ENCODE measurements around the gene PARD3B.

Gene PARD3B

GRCh38 chr2:204931562-204931961 lies 386.3 kb downstream of the PARD3B start:
- no peak for TF ChIP-seq CTCF (IDR thresholded peaks at IDR 0.05; ENCODE audit: low read length, missing control alignments)
- DNase-seq (ENCODE audit: low read depth): no peak
- no peak overlapping the region for H3K4me3 ChIP-seq (replicated peaks; ENCODE audit: low read depth, low read length)

- no peak for DNase-seq (ENCODE audit: low read depth)
- no peak for TF ChIP-seq CTCF (IDR thresholded peaks at IDR 0.05; ENCODE audit: low read length, missing control alignments)
- H3K4me3 ChIP-seq (replicated peaks; ENCODE audit: low read depth, low read length): no peak overlapping the region
These were observed 388.6 kb downstream of the PARD3B start for GRCh38 chr2:204933735-204934374.

GRCh38 chr2:204944927-204945326 lies 399.7 kb downstream of the PARD3B start:
- no peak for DNase-seq (ENCODE audit: low read depth)
- TF ChIP-seq CTCF (IDR thresholded peaks at IDR 0.05; ENCODE audit: low read length, missing control alignments): no peak
- no peak overlapping the region for H3K4me3 ChIP-seq (replicated peaks; ENCODE audit: low read depth, low read length)

GRCh38 chr2:204945376-204945775 lies 400.1 kb downstream of the PARD3B start:
- no peak for TF ChIP-seq CTCF (IDR thresholded peaks at IDR 0.05; ENCODE audit: low read length, missing control alignments)
- no peak overlapping the region for H3K4me3 ChIP-seq (replicated peaks; ENCODE audit: low read depth, low read length)
- no peak for DNase-seq (ENCODE audit: low read depth)

GRCh38 chr2:204946892-204947291 lies 401.6 kb downstream of the PARD3B start:
- no peak for TF ChIP-seq CTCF (IDR thresholded peaks at IDR 0.05; ENCODE audit: low read length, missing control alignments)
- H3K4me3 ChIP-seq (replicated peaks; ENCODE audit: low read depth, low read length): no peak overlapping the region
- DNase-seq (ENCODE audit: low read depth): no peak

GRCh38 chr2:204947405-204947804 lies 402.1 kb downstream of the PARD3B start:
- H3K4me3 ChIP-seq (replicated peaks; ENCODE audit: low read depth, low read length): no peak overlapping the region
- TF ChIP-seq CTCF (IDR thresholded peaks at IDR 0.05; ENCODE audit: low read length, missing control alignments): no peak
- no peak for DNase-seq (ENCODE audit: low read depth)

Data from fibroblast of pulmonary artery (primary cell).